ENCODE results near the gene POTEM. TPM values are rescaled to one million over a fixed set of nuclear protein-coding genes. Genes with fewer than 3 reads are reported as not detected.
"Not testable (repeated sequence)": the region's sequence is repeated elsewhere in the genome, so short reads cannot be mapped to it uniquely, and the experiment has no call there.

POTEM gene
- total RNA-seq, 4 donors from 2014 or later, result not detected

DNA sequence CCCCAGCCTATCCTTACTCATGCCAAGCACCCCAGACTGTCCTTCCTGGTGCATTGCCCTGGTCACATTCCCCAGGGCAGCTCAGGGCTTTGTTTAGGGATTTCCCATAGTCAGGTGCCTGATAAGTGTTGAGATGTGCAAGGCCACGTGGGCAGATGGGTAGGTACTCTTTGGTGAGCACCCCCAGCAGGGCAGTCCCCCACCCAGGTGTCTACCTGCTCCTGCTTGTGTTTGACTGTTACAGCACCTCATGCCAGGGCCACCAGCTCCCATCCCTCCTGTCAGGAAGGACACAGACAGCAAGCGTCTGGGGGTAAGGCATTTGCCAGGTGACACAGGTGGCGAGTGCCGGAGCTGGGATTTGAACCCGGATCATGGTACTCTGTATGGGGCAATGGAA lies 2.4 kb upstream of the POTEM start:
- H3K9me3 ChIP-seq; ATAC-seq; H3K27me3 ChIP-seq; H3K4me3 ChIP-seq; DNase-seq; H3K4me1 ChIP-seq; intact Hi-C loops (cut with DNase I; ENCODE audit: low total_unique reads); in situ Hi-C loops (cut with MboI; ENCODE audit: low sequenced_read_pairs in 4 of 4); H3K27ac ChIP-seq; H3K36me3 ChIP-seq: not testable (repeated sequence)

DNA sequence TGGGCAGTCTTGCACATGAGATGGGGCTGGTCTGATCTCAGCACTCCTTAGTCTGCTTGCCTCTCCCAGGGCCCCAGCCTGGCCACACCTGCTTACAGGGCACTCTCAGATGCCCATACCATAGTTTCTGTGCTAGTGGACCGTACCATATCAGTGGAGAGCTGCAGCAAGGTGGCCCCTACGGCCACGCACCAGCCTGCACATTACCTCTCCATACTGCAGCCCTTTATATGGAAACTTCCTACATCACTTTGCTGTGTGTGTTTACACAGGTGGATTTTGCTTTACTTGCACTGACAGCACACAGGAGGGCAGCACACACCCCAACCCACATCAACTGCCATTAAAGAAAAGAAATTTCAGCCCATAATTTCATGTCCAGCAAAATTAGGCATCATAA lies 35.3 kb downstream of the POTEM start:
- DNase-seq, result not testable (repeated sequence)

DNA sequence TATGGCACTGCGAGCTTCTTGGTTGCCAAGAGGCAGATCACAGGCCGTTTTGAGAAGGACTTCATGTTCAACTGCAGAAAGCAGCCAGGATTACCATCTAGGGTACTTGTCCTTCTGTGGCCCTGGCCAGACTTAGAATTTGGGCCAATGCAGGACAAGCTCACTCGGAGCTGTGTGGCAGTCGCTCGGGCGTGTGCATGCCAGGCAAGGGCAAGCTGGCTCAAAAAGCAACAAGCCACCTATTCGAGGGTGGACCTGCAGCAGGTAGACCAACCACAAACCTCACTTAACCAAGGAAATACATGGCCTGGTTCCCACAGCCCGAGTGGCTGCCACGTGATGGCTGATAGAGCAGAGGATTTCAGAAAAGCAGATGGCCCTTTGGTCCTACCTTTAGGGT lies 39.3 kb downstream of the POTEM start:
- H3K9me3 ChIP-seq; DNase-seq; H3K4me3 ChIP-seq; intact Hi-C loops (cut with DNase I; ENCODE audit: low total_unique reads); H3K4me1 ChIP-seq; ATAC-seq; H3K27me3 ChIP-seq; H3K36me3 ChIP-seq; H3K27ac ChIP-seq; in situ Hi-C loops (cut with MboI; ENCODE audit: low sequenced_read_pairs in 4 of 4): not testable (repeated sequence)

More for the DNA sequence above, 35.3 kb downstream of the POTEM start:
- intact Hi-C loops (cut with DNase I; ENCODE audit: low total_unique reads); in situ Hi-C loops (cut with MboI; ENCODE audit: low sequenced_read_pairs in 4 of 4); H3K27me3 ChIP-seq; H3K27ac ChIP-seq; H3K36me3 ChIP-seq; H3K4me1 ChIP-seq; H3K4me3 ChIP-seq; H3K9me3 ChIP-seq; ATAC-seq: not testable (repeated sequence)

DNA sequence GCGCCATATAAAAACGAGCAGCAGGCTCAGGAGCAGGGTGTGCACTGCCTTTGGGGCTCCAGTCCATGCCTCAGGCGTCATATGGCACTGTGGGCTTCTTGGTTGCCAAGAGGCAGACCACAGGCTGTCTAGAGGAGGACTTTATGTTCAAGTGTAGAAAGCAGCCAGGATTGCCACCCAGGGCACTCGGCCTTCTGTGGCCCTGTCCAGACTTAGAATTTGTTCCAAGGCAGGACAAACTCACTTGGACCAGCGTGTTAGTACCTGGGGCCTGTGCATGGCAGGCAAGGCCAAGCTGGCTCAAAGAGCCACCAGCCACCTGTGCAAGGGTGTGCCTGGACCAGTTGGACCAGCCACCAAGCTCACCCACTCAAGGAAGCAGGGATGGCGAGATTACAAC lies 40.4 kb downstream of the POTEM start:
- H3K27ac ChIP-seq; H3K27me3 ChIP-seq; intact Hi-C loops (cut with DNase I; ENCODE audit: low total_unique reads); H3K4me1 ChIP-seq; DNase-seq; ATAC-seq; H3K4me3 ChIP-seq; H3K36me3 ChIP-seq; H3K9me3 ChIP-seq; in situ Hi-C loops (cut with MboI; ENCODE audit: low sequenced_read_pairs in 4 of 4): not testable (repeated sequence)

DNA sequence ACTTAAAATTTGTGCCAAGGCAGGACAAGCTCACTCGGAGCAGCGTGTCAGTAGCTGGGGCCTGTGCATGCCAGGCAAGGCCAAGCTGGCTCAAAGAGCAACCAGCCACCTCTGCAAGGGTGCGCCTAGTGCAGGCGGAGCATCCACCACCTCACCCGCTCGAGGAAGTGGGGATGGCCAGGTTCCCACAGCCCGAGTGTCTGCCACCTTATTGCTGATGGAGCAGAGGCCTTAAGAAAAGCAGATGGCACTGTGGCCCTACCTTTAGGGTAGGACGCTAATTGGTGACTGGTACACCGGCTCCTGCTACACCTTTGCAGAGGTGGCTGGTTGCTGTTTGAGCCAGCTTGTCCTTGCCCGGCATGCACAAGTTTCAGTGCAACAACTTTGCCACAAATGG lies 43.8 kb downstream of the POTEM start:
- ATAC-seq; H3K36me3 ChIP-seq; H3K9me3 ChIP-seq; H3K4me3 ChIP-seq; intact Hi-C loops (cut with DNase I; ENCODE audit: low total_unique reads); in situ Hi-C loops (cut with MboI; ENCODE audit: low sequenced_read_pairs in 4 of 4); H3K27me3 ChIP-seq; H3K4me1 ChIP-seq; DNase-seq; H3K27ac ChIP-seq: not testable (repeated sequence)

GRCh38 chr14:19011703-19012102 lies 44.5 kb downstream of the POTEM start:
- H3K27me3 ChIP-seq; ATAC-seq; H3K27ac ChIP-seq; H3K36me3 ChIP-seq; intact Hi-C loops (cut with DNase I; ENCODE audit: low total_unique reads); DNase-seq; H3K4me3 ChIP-seq; in situ Hi-C loops (cut with MboI; ENCODE audit: low sequenced_read_pairs in 4 of 4); H3K9me3 ChIP-seq; H3K4me1 ChIP-seq: not testable (repeated sequence)

DNA sequence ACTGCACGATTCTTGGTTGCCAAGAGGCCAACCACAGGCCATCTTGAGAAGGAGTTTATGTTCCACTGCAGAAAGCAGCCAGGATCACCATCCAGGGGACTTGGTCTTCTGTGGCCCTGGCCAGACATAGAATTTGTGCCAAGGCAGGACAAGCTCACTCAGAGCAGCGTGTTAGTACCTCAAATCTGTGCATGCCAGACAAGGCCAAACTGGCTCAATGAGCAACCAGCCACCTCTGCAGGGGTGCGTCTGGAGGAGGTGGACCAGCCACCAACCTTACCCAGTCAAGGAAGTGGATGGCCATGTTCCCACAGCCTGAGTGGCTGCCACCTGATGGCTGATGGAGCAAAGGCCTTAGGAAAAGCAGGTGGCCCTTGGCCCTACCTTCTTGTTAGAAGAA lies 48.0 kb downstream of the POTEM start:
- H3K27me3 ChIP-seq; ATAC-seq; intact Hi-C loops (cut with DNase I; ENCODE audit: low total_unique reads); in situ Hi-C loops (cut with MboI; ENCODE audit: low sequenced_read_pairs in 4 of 4); H3K4me1 ChIP-seq; DNase-seq; H3K4me3 ChIP-seq; H3K9me3 ChIP-seq; H3K27ac ChIP-seq; H3K36me3 ChIP-seq: not testable (repeated sequence)

DNA sequence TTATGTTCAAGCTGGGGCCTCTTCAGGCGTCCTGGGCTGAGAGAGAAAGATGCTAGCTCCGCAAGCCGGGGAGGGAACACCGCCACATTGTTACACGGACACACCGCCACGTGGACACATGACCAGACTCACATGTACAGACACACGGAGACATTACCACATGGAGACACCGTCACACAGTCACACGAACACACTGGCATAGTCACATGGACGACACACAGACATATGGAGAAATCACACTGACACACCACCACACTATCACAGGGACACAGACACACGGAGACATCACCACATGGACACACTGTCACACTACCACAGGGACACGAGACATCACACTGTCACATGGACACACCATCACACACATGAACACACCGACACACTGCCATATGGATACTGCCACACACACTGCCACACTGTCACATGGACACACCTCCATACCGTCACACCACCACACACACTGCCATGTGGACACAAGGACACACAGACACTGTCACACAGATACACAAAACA lies 57.9 kb downstream of the POTEM start:
- H3K27me3 ChIP-seq; ATAC-seq; H3K36me3 ChIP-seq; H3K9me3 ChIP-seq; H3K4me3 ChIP-seq; DNase-seq; intact Hi-C loops (cut with DNase I; ENCODE audit: low total_unique reads); H3K27ac ChIP-seq; H3K4me1 ChIP-seq; in situ Hi-C loops (cut with MboI; ENCODE audit: low sequenced_read_pairs in 4 of 4): not testable (repeated sequence)

DNA sequence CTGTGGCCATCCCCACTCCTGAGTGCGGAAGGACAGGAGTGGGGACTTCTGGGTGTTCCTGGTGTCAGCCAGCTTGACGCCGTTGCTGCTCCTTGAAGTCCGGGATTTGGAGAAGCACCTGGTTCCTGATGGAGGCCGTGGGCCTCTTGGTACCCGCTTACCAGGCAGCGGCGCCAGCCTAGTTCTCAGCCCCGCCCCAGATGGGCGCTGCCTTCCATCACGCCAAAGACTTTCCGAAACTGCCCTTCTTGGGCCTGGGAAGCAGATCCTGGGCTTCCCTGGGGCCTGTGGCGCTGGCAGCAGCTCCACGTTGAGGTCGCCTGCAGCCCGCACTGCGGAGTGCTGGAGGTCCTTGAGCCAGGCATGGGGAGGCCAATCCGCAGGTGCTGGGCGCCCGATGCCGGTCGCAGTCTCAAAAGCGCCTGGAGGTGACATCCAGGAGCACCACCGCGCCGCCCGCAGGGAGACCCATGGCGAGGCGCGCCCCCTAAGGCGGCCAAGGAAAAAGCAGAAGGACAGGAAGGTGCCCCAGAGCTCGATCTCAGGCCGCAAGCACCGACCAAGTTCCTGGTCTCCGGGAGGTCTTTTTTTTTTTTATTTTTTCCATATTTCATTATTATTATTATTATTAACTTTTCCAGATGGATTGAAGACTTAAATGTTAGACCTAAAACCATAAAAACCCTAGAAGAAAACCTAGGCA lies 59.6 kb downstream of the POTEM start:
- in situ Hi-C loops (cut with MboI; ENCODE audit: low sequenced_read_pairs in 4 of 4); intact Hi-C loops (cut with DNase I; ENCODE audit: low total_unique reads); H3K4me1 ChIP-seq; DNase-seq; H3K27me3 ChIP-seq; H3K4me3 ChIP-seq; H3K9me3 ChIP-seq; H3K36me3 ChIP-seq; ATAC-seq; H3K27ac ChIP-seq: not testable (repeated sequence)

DNA sequence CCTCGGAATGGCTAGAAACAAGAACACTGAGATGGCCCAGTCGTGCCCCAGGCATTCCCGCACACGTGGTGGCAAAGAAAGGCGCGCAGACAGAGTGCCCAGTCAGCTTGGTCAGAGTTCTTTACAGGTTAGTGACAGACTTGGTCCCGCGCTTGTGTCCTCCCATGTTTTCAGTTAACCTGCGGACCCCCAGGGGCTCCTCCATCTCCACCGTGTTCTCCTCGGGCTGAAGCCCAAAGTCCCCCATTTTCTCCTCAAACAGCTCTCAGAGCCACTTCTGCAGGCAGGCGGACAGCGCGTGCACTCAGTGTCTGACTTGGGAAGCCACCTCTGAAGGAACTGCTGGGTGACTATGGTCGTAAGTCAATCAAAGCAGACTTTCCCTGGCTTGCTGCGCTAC lies 60.7 kb downstream of the POTEM start:
- H3K4me3 ChIP-seq; H3K36me3 ChIP-seq; ATAC-seq; H3K4me1 ChIP-seq; H3K27ac ChIP-seq; H3K27me3 ChIP-seq; intact Hi-C loops (cut with DNase I; ENCODE audit: low total_unique reads); DNase-seq; H3K9me3 ChIP-seq; in situ Hi-C loops (cut with MboI; ENCODE audit: low sequenced_read_pairs in 4 of 4): not testable (repeated sequence)

GRCh38 chr14:19036811-19037382 lies 69.7 kb downstream of the POTEM start:
- H3K4me3 ChIP-seq; ATAC-seq; H3K9me3 ChIP-seq; H3K27me3 ChIP-seq; in situ Hi-C loops (cut with MboI; ENCODE audit: low sequenced_read_pairs in 4 of 4); DNase-seq; H3K4me1 ChIP-seq; H3K27ac ChIP-seq; H3K36me3 ChIP-seq; intact Hi-C loops (cut with DNase I; ENCODE audit: low total_unique reads): not testable (repeated sequence)

- H3K27me3 ChIP-seq; intact Hi-C loops (cut with DNase I; ENCODE audit: low total_unique reads); H3K4me3 ChIP-seq; H3K9me3 ChIP-seq; H3K36me3 ChIP-seq; in situ Hi-C loops (cut with MboI; ENCODE audit: low sequenced_read_pairs in 4 of 4); ATAC-seq; DNase-seq; H3K4me1 ChIP-seq; H3K27ac ChIP-seq: not testable (repeated sequence)
These were observed 70.9 kb downstream of the POTEM start for GRCh38 chr14:19038060-19038664.

Measured in gastrocnemius medialis (tissue), 4 donors.